Right kidney (tissue), 1 donor: ENCODE results near the gene PLA2G4C.
"Not testable (repeated sequence)": the region's sequence is repeated elsewhere in the genome, so short reads cannot be mapped to it uniquely, and the experiment has no call there.

Source experiments
- DNase-seq: peaks from one replicate; pipeline ENCODE4 v3.0.0-alpha.2; 2016

PLA2G4C gene

GRCh38 chr19:48113190-48113917, 2.7 kb upstream of the PLA2G4C start:
- DNase-seq, result no peak

- DNase-seq, result no peak
These were observed 663 bp upstream of the PLA2G4C start for GRCh38 chr19:48111280-48111679.

- no peak for DNase-seq
These were observed 1.4 kb downstream of the PLA2G4C start for GRCh38 chr19:48108997-48109782.

DNA sequence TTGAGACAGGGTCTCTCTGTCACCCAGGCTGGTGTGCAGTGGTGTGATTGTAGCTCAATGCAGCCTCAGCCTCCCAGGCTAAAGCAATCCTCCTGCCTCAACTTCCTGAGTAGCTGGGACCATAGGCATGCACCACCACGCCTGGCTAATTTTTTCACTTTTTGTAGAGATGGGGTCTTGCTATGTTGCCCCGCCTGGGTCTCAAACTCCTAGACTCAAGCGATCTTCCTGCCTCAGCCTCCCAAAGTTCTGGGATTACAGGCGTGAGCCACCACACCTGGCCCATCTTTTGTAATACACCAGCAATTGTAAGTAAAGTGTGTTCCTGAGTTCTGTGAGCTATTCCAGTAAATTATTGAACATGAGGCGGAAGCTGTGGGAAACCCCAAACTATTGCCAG, 6.7 kb downstream of the PLA2G4C start:
- no peak for DNase-seq

GRCh38 chr19:48102870-48103751, 7.5 kb downstream of the PLA2G4C start:
- DNase-seq, result no peak

DNA sequence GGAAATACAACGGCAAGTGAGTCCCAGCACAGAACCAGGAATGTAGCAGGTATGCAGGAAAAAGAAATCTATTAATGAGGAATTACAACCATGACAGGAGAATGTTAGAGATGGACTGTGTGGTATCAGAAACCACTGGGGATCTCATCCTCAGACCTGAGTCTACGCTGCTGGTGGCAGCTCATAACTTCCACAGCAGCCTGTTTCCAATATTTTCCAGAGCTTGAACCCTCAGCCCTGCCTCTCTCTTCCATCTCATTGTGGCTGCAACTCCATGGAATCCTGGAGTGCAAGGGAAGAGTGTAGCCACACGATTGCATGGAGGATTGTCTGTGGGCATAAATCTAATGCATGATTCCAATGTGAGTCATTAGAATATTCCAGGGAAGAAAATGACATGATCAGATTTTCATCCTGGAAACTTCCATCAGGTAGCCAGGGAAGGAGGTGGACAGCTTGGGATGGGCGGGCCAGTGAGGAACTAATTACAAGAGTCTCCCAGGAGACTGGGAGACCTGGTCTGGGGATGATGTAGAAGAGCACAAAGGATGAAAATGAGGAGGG, 14.9 kb downstream of the PLA2G4C start:
- no peak for DNase-seq

DNA sequence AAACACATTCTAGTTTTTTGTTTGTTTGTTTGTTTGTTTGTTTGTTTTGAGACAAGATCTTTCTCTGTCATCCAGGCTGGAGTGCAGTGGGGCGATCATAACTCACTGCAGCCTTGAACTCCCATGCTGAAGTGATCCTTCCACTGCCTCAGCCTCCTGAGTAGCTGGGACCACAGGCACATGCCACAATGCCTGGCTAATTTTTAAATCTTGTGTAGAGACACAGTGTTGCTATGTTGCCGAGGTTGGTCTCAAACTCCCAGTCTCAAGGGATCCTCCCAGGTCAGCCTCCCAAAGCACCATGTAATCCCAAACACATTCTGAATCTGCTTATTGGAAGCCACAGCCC, 15.8 kb downstream of the PLA2G4C start:
- DNase-seq, result no peak

DNA sequence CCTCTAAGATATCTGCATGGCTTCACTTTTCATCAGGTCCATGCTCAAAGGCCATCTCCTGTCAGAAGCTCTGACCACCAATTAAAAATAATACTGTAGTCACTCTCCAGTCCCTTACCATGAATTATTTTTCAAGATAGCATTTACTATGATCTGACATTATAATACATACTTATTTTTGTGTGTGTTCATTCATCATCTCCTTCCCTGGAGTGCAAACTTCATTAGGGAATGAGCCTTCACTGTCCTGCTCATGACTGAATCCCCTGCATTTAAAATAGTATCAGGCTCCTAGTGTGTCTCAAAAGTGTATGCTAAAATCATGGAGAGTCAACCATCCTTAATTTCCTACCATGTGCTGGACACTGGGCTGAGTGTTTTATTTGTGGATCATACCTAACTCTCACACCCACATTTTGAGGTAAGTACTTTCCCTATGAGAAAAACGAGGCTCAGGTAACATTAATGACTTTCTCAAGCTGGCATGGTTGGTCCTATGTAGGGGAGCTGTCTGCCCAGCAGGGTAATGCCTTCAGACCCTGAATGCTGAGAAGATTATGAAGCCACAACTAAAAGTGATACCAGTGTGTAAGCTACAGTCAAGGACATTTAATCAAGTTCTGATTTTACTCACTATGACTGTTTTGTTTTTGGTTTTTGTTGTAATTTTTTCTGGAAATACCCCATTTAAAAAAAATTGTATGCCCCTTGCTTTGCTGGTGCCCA, 16.3 kb downstream of the PLA2G4C start:
- no peak for DNase-seq

GRCh38 chr19:48091111-48091718, 19.4 kb downstream of the PLA2G4C start:
- not testable (repeated sequence) for DNase-seq

DNA sequence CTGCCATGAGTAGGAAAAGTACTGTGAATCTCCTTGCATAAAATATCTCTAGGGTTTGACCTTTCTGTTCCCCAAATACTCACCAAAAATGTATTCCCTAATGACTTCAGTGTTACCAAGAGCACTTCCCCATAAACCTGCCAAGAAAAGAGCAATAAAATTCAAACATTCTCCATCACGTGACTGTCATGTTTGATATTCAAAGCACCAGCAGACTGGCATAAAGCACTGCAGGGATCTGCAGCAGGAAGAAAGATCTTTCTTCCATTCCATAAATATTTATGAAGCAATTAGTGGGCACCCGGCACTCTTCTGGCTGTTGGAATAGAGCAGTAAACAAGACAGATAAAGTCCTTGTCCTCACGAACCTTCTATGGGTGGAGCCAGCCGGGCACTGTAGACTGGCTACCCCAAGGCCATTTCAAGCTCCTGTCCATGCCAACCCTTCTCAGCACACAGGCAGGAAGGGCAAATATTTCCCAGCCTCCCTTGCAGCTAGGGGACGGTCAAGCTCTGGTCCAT, 20.3 kb downstream of the PLA2G4C start:
- no peak for DNase-seq

GRCh38 chr19:48088991-48089390, 21.6 kb downstream of the PLA2G4C start:
- not testable (repeated sequence) for DNase-seq

- DNase-seq, result no peak
These were observed 24.4 kb downstream of the PLA2G4C start for GRCh38 chr19:48085904-48086864.

- DNase-seq, result no peak
These were observed 25.5 kb downstream of the PLA2G4C start for GRCh38 chr19:48085076-48085475.

DNA sequence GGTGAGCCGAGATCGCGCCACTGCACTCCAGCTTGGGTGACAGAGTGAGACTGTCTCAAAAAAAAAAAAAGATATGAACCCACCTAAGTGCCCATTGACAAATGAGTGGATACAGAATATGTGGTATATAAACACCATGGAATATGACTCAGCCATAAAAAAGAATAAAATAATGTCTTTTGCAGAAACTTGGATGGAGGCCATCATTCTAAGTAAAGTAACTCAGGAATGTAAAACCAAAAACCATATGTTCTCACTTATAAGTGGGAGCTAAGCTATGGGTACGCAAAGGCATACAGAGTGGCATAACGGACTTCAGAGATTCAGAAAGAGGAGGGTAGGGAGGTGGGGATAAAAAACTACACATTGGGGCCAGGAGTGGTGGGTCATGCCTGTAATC, 29.5 kb downstream of the PLA2G4C start:
- no peak for DNase-seq

DNA sequence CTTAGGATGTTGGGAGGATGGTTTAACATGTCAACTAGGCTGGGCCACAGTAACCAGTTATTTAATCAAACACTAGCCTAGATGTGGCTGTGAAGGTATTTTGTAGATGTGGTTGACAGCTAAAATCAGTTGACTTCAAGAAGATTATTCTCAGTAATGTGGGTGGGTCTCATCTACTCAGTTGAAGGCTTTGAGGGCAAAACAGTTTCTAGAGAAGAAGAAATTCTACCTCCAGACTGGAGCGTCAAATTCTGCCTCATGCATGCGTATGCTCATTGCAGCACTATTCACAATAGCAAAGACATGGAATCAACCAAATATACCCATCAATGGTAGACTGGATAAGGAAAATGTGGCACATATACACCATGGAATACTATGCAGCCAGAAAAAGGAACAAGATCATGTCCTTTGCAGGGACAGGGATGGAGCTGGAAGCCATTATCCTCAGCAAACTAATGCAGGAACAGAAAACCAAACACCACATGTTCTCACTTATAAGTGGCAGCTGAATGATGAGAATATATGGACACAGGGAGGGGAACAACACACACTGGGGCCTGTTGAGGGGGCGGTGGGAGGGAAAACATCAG, 40.3 kb downstream of the PLA2G4C start:
- DNase-seq, result not testable (repeated sequence)

DNA sequence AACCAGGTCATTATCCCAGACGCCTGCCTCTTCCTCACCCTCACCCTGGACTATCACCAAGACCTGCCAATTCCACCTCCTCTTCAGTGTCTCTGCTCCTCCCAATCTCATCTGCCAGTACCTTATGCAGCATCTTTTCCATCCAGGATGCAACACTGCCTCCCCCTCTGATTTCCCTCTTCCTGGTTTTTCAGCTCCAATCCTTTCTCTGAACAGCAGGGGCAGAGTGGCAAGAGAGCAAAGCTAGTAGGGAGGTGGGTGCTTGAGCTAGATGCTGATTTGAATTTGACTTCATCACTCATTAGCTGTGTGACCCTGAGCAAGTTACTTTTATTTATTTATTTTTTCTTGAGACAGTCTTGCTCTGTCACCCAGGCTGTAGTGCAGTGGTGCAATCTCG, 41.2 kb downstream of the PLA2G4C start:
- DNase-seq, result no peak

DNA sequence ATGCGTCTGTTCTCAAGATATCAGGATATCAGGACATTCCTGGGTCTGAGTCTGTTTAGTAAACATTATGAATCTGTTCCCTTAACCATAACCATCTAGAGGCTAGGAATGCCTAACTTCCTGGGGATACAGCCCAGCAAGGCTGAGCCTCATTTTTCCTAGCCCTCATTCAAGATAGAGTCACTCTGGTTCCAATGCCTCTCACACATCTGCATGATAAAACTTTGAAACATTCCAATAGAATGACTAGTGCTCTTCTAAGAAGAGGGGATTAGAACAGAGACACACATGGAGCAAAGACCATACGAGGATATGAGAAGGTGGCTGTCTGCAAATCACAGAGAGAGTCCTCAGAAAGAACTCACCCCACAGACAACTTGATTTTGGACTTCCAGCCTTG, 46.1 kb downstream of the PLA2G4C start:
- DNase-seq, result no peak

- DNase-seq, result no peak
These were observed 48.9 kb downstream of the PLA2G4C start for GRCh38 chr19:48061401-48062344.
